ENCODE data around the gene SPEN. TPM values are rescaled to one million over a fixed set of nuclear protein-coding genes. Genes with fewer than 3 reads are reported as not detected.

Gene SPEN
- total and polyA plus RNA-seq, 4 donors = 10.7 to 82.3 (median 36.8) TPM

- ATAC-seq (ENCODE audit: insufficient read depth, low FRiP score) = no peak
- no peak for TF ChIP-seq CTCF (IDR thresholded peaks at IDR 0.05; ENCODE audit: control extremely low read depth, extremely low read depth)
- no peak for DNase-seq
- H3K36me3 ChIP-seq (ENCODE audit: control insufficient read depth in 4 of 4, insufficient read depth in 4 of 4, low read length in 4 of 4) = peaks cover 41 to 82% (median 51%) of the 10 kb centered on the region in 4 donors
- H3K9ac ChIP-seq (ENCODE audit: insufficient read depth in 1 of 2, low read length in 2 of 2) = no peak overlapping the region
- H3K4me3 ChIP-seq = no peak overlapping the region
- H3K27me3 ChIP-seq (ENCODE audit: control insufficient read depth in 3 of 3, insufficient read depth in 3 of 3, low read length in 2 of 3) = no peaks in the 10 kb centered on the region
- H3K27ac ChIP-seq (ENCODE audit: low read depth in 1 of 2, low read length in 1 of 2) = no peak overlapping the region
- no peaks in the 10 kb centered on the region for H3K9me3 ChIP-seq (ENCODE audit: control insufficient read depth in 4 of 4, insufficient read depth in 3 of 4, low read length in 3 of 4)
- WGBS, 2 donors = 93 to 94% methylated on average over 42 of the region's 42 CpGs
- H3K4me1 ChIP-seq (ENCODE audit: control insufficient read depth in 5 of 5, insufficient read depth in 5 of 5, low read length in 5 of 5) = peaks cover 0 to 9% (median 4%) of the 10 kb centered on the region in 5 donors
Observed at GRCh38 chr1:15934211-15935055, 86.9 kb downstream of the SPEN start.

- H3K9ac ChIP-seq (ENCODE audit: insufficient read depth in 1 of 2, low read length in 2 of 2) = no peak overlapping the region
- H3K4me1 ChIP-seq (ENCODE audit: control insufficient read depth in 5 of 5, insufficient read depth in 5 of 5, low read length in 5 of 5) = peaks cover 0 to 12% (median 4%) of the 10 kb centered on the region in 5 donors
- peaks cover 33 to 79% (median 49%) of the 10 kb centered on the region in 4 donors for H3K36me3 ChIP-seq (ENCODE audit: control insufficient read depth in 4 of 4, insufficient read depth in 4 of 4, low read length in 4 of 4)
- DNase-seq (no peak), ATAC-seq (ENCODE audit: insufficient read depth, low FRiP score) (no peak)
- no peak for TF ChIP-seq CTCF (IDR thresholded peaks at IDR 0.05; ENCODE audit: control extremely low read depth, extremely low read depth)
- no peak overlapping the region for H3K4me3 ChIP-seq
- H3K27me3 ChIP-seq (ENCODE audit: control insufficient read depth in 3 of 3, insufficient read depth in 3 of 3, low read length in 2 of 3) = no peaks in the 10 kb centered on the region
- 91 to 95% methylated on average over 29 of the region's 29 CpGs for WGBS, 2 donors
- H3K9me3 ChIP-seq (ENCODE audit: control insufficient read depth in 4 of 4, insufficient read depth in 3 of 4, low read length in 3 of 4) = no peaks in the 10 kb centered on the region
- H3K27ac ChIP-seq (ENCODE audit: low read depth in 1 of 2, low read length in 1 of 2) = no peak overlapping the region
Observed at GRCh38 chr1:15935056-15935950, 87.8 kb downstream of the SPEN start.

- Histone ChIP-seq H3K9ac (ENCODE audit: insufficient read depth in 1 of 2, low read length in 2 of 2) (no peak overlapping the region), H3K4me1 (ENCODE audit: control insufficient read depth in 5 of 5, insufficient read depth in 5 of 5, low read length in 5 of 5) (peaks cover 0 to 12% (median 4%) of the 10 kb centered on the region in 5 donors), H3K9me3 (ENCODE audit: control insufficient read depth in 4 of 4, insufficient read depth in 3 of 4, low read length in 3 of 4) (no peaks in the 10 kb centered on the region), H3K36me3 (ENCODE audit: control insufficient read depth in 4 of 4, insufficient read depth in 4 of 4, low read length in 4 of 4) (peaks cover 26 to 84% (median 48%) of the 10 kb centered on the region in 4 donors), H3K27me3 (ENCODE audit: control insufficient read depth in 3 of 3, insufficient read depth in 3 of 3, low read length in 2 of 3) (no peaks in the 10 kb centered on the region), H3K4me3 (no peak overlapping the region), H3K27ac (ENCODE audit: low read depth in 1 of 2, low read length in 1 of 2) (no peak overlapping the region)
- no peak for DNase-seq
- WGBS, 2 donors = 95% methylated on average over 10 of the region's 10 CpGs
- no peak for TF ChIP-seq CTCF (IDR thresholded peaks at IDR 0.05; ENCODE audit: control extremely low read depth, extremely low read depth)
- no peak for ATAC-seq (ENCODE audit: insufficient read depth, low FRiP score)
Observed at GRCh38 chr1:15936025-15936424, 88.5 kb downstream of the SPEN start.

Data from lung (tissue), 12 donors.